Activated naive CD8-positive, alpha-beta T cell treated with anti-CD3 and anti-CD28 coated beads for 36 hours (primary cell): Measurements from ENCODE around the gene COIL. TPM values are rescaled to one million over a fixed set of nuclear protein-coding genes. Genes with fewer than 3 reads are reported as not detected.
"Not testable (repeated sequence)": the region's sequence is repeated elsewhere in the genome, so short reads cannot be mapped to it uniquely, and the experiment has no call there.

Experiments used
- DNase-seq: peaks from one replicate; pipeline ENCODE4 v3.0.0; 2021
- H3K27ac Mint-ChIP-seq: one replicate; pipeline ENCODE4 v1.8.0; 2022; ENCODE audit warnings: mild to moderate bottlenecking, moderate library complexity, mixed read lengths
- H3K27me3 Mint-ChIP-seq: one replicate; pipeline ENCODE4 v1.8.0; 2022; ENCODE audit warnings: mild to moderate bottlenecking, mixed read lengths
- H3K36me3 Mint-ChIP-seq: one replicate; pipeline ENCODE4 v1.8.0; 2021; ENCODE audit warnings: mild to moderate bottlenecking, mixed read lengths
- H3K4me1 Mint-ChIP-seq: one replicate; pipeline ENCODE4 v1.8.0; 2021; ENCODE audit warnings: mixed read lengths
- H3K4me3 Mint-ChIP-seq: one replicate; pipeline ENCODE4 v1.8.0; 2022; ENCODE audit warnings: mild to moderate bottlenecking, moderate library complexity, mixed read lengths
- H3K9me3 Mint-ChIP-seq: one replicate; pipeline ENCODE4 v1.8.0; 2022; ENCODE audit warnings: mixed read lengths
- total RNA-seq, 2 experiments: library from RNA; stranded (reverse); gene quantifications; one replicate each; pipeline ENCODE4 v1.2.3, GENCODE V29; 2021

Gene COIL
- total RNA-seq, 2 experiments from 2014 or later = 21.6 to 22.4 TPM

DNA sequence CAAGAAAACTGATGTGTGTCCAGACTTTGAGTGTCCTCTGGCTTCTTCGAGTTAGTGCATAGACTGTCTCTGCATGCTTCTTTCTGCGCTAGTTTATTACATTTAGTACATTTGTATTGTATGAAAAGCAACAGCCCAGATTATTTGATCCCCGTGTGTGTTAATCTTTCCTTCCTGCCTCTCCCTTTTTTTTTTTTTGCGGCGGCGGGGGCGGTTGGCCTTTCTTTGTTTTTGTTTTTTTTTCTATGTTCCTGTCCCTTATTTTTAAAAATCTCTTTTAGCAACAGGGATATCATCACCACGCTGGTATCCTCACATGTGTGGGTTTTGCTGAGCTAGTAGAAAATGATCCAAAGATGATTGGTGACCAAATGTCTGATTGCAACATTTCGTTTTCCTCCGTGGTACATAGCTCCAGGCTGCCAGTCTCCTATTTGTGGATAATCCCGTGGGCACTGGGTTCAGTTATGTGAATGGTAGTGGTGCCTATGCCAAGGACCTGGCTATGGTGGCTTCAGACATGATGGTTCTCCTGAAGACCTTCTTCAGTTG, 26.5 kb upstream of the COIL start:
- Mint-ChIP-seq H3K27me3 (no peaks in the 10 kb centered on the region), H3K4me3 (no peak overlapping the region), H3K4me1 (no peaks in the 10 kb centered on the region), H3K36me3 (peaks cover 14% of the 10 kb centered on the region), H3K27ac (no peak overlapping the region), H3K9me3 (no peaks in the 10 kb centered on the region)
- DNase-seq = no peak

- no peaks in the 10 kb centered on the region for H3K27me3 Mint-ChIP-seq
- H3K36me3 Mint-ChIP-seq = peaks cover 14% of the 10 kb centered on the region
- H3K4me1 Mint-ChIP-seq = no peaks in the 10 kb centered on the region
- no peak for DNase-seq
- H3K9me3 Mint-ChIP-seq = no peaks in the 10 kb centered on the region
- no peak overlapping the region for H3K4me3 Mint-ChIP-seq
- H3K27ac Mint-ChIP-seq = no peak overlapping the region
Measured at GRCh38 chr17:56985371-56986162, 24.7 kb upstream of the COIL start.

DNA sequence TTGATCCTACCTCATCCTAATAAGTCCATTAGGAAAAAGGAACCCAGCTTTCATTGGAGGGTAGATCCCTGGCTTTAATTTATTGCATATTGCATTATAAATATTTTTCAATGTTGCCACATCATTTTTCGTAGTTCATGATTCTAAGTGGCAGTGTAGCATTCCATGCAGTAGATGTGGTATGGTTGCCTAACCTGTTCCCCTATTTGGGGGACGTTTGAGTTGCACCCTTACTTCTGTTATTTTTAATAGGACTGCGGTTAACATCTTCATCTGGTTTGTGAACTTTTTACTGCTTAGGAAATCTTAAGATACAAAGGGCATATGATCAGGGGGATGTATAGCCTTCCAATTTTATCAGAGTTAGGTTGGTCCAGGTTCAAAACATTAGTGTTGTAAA, 22.5 kb upstream of the COIL start:
- Mint-ChIP-seq H3K4me3 (no peak overlapping the region), H3K27ac (no peak overlapping the region), H3K4me1 (peaks cover 8% of the 10 kb centered on the region), H3K36me3 (peaks cover 14% of the 10 kb centered on the region), H3K27me3 (no peaks in the 10 kb centered on the region), H3K9me3 (no peaks in the 10 kb centered on the region)
- no peak for DNase-seq

DNA sequence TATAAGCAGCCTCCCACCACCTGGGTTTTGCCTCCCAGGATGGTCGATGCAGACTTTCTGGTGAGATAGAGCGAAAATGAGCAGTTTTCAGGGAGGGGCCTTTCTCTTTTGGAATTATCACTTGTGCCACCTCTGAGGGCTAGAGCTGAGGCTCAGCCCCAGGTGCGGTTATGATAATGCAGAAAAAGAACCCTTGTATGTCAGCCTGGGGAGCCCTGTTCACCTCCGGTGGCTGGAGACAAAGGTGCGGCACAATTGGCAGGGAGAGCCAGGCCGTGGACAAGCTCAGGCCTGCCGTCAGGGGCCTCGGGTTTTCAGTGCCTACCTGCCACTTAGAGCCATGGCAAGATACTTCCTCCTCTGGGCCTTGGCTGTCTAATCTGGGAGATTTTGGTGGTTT, 21.5 kb upstream of the COIL start:
- H3K4me1 Mint-ChIP-seq = peaks cover 12% of the 10 kb centered on the region
- peaks cover 7% of the 10 kb centered on the region for H3K36me3 Mint-ChIP-seq
- H3K9me3 Mint-ChIP-seq = no peaks in the 10 kb centered on the region
- no peaks in the 10 kb centered on the region for H3K27me3 Mint-ChIP-seq
- H3K4me3 Mint-ChIP-seq = no peak overlapping the region
- no peak for DNase-seq
- H3K27ac Mint-ChIP-seq = no peak overlapping the region

DNA sequence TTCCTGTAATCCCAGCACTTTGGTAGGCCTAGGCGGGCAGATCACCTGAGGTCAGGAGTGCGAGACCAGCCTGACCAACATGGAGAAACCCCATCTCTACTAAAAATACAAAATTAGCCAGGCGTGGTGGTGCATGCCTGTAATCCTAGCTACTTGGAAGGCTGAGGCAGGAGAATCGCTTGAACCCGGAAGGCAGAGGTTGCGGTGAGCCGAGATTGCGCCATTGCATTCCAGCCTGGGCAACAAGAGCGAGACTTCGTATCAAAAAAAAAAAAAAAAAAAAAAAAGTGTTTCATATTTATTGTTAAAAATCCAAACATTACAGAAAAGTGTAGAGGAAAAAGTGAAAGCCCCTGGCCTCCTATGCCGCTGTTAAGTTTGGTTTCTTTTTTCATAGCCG, 19.7 kb upstream of the COIL start:
- not testable (repeated sequence) for H3K9me3 Mint-ChIP-seq, H3K4me3 Mint-ChIP-seq, H3K27me3 Mint-ChIP-seq, H3K27ac Mint-ChIP-seq, H3K36me3 Mint-ChIP-seq, DNase-seq
- H3K4me1 Mint-ChIP-seq = peaks cover 16% of the 10 kb centered on the region

- Mint-ChIP-seq H3K36me3 (no peaks in the 10 kb centered on the region), H3K27ac (peak overlapping the region; percentile 85), H3K9me3 (no peaks in the 10 kb centered on the region), H3K4me1 (peaks cover 16% of the 10 kb centered on the region), H3K27me3 (no peaks in the 10 kb centered on the region), H3K4me3 (peak overlapping the region; percentile 88)
- no peak for DNase-seq
Measured at GRCh38 chr17:56979091-56979480, 18.2 kb upstream of the COIL start.

DNA sequence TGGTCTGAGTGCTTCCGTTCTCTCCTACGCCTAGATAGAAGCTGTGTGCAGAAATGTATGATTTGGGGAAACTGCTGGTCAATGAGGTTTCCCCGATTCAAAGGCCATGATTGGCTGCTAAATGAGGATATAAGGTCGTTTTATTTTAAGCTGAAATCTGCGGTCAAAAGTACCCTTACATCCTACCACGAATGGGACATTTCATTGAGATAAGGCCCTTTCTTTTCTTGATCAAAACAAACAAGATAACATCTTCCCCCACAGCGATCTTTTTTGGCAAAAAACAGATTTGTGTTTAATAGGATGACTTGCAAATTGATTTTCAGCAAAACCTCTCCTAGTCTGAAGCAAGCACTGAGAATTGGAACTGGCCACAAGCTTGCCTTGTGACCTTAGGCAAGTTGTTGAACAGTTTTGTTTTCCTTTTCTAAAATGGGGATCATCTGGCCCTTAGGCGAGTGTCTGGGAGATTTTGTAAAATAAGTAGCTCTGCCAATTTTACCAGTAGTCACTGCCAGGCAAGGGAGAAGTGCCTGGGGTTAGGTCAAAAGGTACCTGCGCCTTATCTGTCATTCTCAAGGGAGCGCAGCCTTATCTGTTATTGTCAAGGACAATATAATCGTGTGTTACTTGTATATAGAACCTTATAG, 17.7 kb upstream of the COIL start:
- Mint-ChIP-seq H3K36me3 (no peaks in the 10 kb centered on the region), H3K27me3 (no peaks in the 10 kb centered on the region), H3K4me1 (peaks cover 16% of the 10 kb centered on the region), H3K9me3 (no peaks in the 10 kb centered on the region), H3K27ac (peak overlapping the region; percentile 85), H3K4me3 (peak overlapping the region; percentile 88)
- no peak for DNase-seq

GRCh38 chr17:56977673-56978395, 17.0 kb upstream of the COIL start, which contains the start of gene SCPEP1:
Gene SCPEP1 (plus strand): TSS chr17:56978131. CDS start chr17:56978160, 29 bp downstream.
- H3K27me3 Mint-ChIP-seq = no peaks in the 10 kb centered on the region
- H3K9me3 Mint-ChIP-seq = no peaks in the 10 kb centered on the region
- H3K27ac Mint-ChIP-seq = peak within 1 kb of the TSS; percentile 85
- no peaks in the 10 kb centered on the region for H3K36me3 Mint-ChIP-seq
- DNase-seq = peak; percentile 83
- peaks cover 16% of the 10 kb centered on the region for H3K4me1 Mint-ChIP-seq
- peak within 1 kb of the TSS; percentile 88 for H3K4me3 Mint-ChIP-seq

DNA sequence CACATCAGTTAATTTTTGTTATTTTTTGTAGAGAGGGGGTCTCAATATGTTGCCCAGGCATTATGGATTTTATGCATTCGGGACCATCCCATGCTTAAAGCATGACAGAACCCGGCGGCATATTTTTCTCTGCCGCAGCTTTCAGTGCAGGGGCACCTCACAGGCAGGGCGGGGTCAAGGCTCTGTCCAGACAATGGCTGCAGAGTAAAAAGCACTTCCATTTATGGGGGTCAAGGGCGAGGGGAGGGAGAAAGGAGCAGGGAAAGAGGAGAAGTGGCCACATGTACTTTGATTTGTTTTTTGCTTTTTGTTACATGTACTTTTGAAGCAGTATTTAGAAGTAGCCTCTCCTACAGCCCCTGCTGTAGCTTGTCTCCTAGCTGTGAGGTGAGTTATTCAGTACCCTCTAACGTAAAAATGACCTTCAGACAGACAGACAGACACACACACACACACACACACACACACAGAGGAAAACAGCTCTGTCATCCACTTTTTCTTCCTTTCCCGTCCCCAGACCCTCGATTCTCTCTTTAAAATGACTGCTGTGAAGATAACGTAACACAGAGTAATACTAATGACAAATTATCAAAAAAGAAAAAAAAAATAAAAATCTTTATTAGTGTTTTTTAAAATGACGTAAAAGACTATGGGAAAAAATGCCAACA, 16.2 kb upstream of the COIL start:
- no peaks in the 10 kb centered on the region for H3K27me3 Mint-ChIP-seq
- no peak for DNase-seq
- H3K27ac Mint-ChIP-seq = no peak overlapping the region
- H3K9me3 Mint-ChIP-seq = no peaks in the 10 kb centered on the region
- H3K36me3 Mint-ChIP-seq = no peaks in the 10 kb centered on the region
- peak overlapping the region; percentile 69 for H3K4me3 Mint-ChIP-seq
- H3K4me1 Mint-ChIP-seq = peaks cover 16% of the 10 kb centered on the region

DNA sequence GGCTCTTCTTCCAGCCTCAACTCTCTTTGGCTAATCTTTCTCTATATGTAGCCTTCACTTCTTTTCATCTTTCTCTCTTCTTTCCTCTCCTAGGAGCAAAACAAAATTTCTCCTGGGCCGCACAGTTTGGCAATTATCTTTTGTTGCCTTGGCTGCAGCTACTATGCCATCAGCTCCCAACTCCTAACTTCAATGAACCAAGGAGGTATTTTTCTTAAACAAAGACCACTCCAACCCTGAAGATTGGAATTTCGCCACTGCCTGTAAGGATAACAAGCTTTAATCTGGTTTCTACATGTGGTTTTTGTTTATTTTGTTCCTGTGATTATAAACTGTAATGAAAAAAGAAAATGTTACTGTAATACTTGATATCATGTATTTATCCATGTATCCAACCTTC, 14.8 kb upstream of the COIL start:
- H3K4me3 Mint-ChIP-seq = no peak overlapping the region
- H3K27ac Mint-ChIP-seq = no peak overlapping the region
- peaks cover 16% of the 10 kb centered on the region for H3K4me1 Mint-ChIP-seq
- H3K27me3 Mint-ChIP-seq = no peaks in the 10 kb centered on the region
- H3K36me3 Mint-ChIP-seq = no peaks in the 10 kb centered on the region
- H3K9me3 Mint-ChIP-seq = no peaks in the 10 kb centered on the region
- no peak for DNase-seq

DNA sequence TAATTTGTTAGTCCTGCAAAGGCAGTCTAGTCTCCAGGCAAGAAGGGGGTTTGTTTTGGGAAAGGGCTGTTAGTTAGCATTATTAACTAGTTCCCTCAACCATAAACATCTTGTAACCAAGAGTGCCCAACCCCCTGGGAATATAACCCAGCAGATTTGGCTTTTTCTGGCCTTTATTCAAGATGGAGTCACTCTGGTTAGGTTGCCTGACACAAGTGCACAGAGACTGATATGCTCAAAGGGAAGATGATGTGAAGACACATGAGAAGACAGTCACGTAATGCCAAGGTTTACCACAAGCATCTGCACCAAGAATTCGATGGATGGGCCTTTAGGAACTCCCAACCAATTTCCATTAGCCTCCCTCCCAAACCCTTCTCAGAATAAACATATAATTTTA, 13.2 kb upstream of the COIL start:
- Mint-ChIP-seq H3K27me3 (no peaks in the 10 kb centered on the region), H3K27ac (no peak overlapping the region), H3K36me3 (no peaks in the 10 kb centered on the region), H3K9me3 (no peaks in the 10 kb centered on the region), H3K4me3 (no peak overlapping the region), H3K4me1 (peaks cover 14% of the 10 kb centered on the region)
- no peak for DNase-seq

DNA sequence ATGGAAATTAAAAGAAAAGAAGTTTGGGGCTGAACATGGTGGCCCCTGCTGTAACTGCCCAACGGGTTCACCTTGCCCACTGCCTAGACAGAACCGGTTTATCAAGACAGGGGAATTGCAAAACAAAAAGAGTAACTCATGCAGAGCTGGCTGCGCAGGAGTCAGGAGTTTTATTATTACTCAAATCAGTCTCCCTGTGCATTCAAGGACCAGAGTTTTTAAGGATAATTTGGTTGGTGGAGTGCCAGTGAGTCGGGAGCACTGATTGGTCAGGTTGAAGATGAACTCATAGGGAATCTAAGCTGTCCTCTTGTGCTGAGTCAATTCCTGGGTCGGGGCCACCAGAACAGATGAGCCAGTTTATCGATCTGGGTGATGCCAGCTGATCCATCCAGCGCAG, 12.7 kb upstream of the COIL start:
- no peaks in the 10 kb centered on the region for H3K27me3 Mint-ChIP-seq
- H3K4me3 Mint-ChIP-seq = no peak overlapping the region
- H3K4me1 Mint-ChIP-seq = peaks cover 9% of the 10 kb centered on the region
- H3K36me3 Mint-ChIP-seq = no peaks in the 10 kb centered on the region
- no peaks in the 10 kb centered on the region for H3K9me3 Mint-ChIP-seq
- DNase-seq = no peak
- no peak overlapping the region for H3K27ac Mint-ChIP-seq

DNA sequence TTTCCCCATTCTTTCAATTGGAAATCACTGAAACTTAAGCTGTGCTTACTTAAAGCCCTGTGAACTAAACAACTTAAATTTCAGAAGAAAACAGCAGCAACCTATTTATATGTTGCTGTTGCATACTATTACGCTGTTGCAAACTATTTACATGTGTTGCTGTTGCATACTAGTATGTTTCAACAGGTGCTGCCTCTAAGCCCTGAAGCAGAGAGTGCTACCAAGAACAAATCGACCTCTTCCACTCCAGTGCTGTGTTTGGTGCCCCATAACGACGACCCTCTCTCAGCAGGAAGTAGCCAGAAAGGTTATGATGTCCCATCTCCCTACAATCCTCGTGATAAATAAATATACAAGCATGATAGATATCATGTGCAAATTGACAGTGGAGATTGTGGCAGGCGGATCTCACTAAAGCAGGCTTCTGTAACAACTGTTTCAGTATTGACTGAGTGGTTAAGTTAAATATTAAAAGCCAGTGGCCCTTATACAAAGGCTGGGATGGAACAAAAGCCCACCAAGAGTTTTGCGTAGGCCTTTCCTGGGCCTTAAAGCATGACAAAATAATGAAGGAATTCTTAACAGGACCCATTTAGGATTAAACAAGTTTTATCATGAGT, 11.4 kb upstream of the COIL start:
- peaks cover 4% of the 10 kb centered on the region for H3K4me1 Mint-ChIP-seq
- H3K27ac Mint-ChIP-seq = no peak overlapping the region
- DNase-seq = no peak
- H3K4me3 Mint-ChIP-seq = no peak overlapping the region
- H3K9me3 Mint-ChIP-seq = no peaks in the 10 kb centered on the region
- H3K36me3 Mint-ChIP-seq = no peaks in the 10 kb centered on the region
- H3K27me3 Mint-ChIP-seq = no peaks in the 10 kb centered on the region

- no peak for DNase-seq
- H3K4me3 Mint-ChIP-seq = no peak overlapping the region
- H3K27me3 Mint-ChIP-seq = no peaks in the 10 kb centered on the region
- H3K9me3 Mint-ChIP-seq = no peaks in the 10 kb centered on the region
- no peak overlapping the region for H3K27ac Mint-ChIP-seq
- H3K36me3 Mint-ChIP-seq = no peaks in the 10 kb centered on the region
- no peaks in the 10 kb centered on the region for H3K4me1 Mint-ChIP-seq
Measured at GRCh38 chr17:56970974-56971373, 10.1 kb upstream of the COIL start.
